Germinal center (tissue), 1 donor: Measurements from ENCODE around the gene IRAG1.

Experiments used
- DNase-seq: peaks from one replicate; pipeline ENCODE4 v3.0.0; 2012; ENCODE audit warnings: mixed read lengths, low spot score

Gene IRAG1

GRCh38 chr11:10666556-10667520, 26.7 kb downstream of the IRAG1 start:
- DNase-seq: no peak

GRCh38 chr11:10664496-10664895, 29.1 kb downstream of the IRAG1 start:
- no peak for DNase-seq

- no peak for DNase-seq
These were observed 29.6 kb downstream of the IRAG1 start for GRCh38 chr11:10663990-10664389.

GRCh38 chr11:10663365-10663764, 30.2 kb downstream of the IRAG1 start:
- no peak for DNase-seq

- DNase-seq: no peak
These were observed 33.2 kb downstream of the IRAG1 start for GRCh38 chr11:10660323-10660722.

GRCh38 chr11:10659339-10660216, 34.0 kb downstream of the IRAG1 start:
- no peak for DNase-seq

- DNase-seq: no peak
These were observed 34.8 kb downstream of the IRAG1 start for GRCh38 chr11:10658621-10659338.

- no peak for DNase-seq
These were observed 36.0 kb downstream of the IRAG1 start for GRCh38 chr11:10657308-10658271.

- DNase-seq: no peak
These were observed 37.5 kb downstream of the IRAG1 start for GRCh38 chr11:10655943-10656576.

- DNase-seq: no peak
These were observed 38.3 kb downstream of the IRAG1 start for GRCh38 chr11:10655227-10655626.

- DNase-seq: no peak
These were observed 38.8 kb downstream of the IRAG1 start for GRCh38 chr11:10654811-10655150.

GRCh38 chr11:10653946-10654810, 39.4 kb downstream of the IRAG1 start:
- peak; percentile 66 for DNase-seq

GRCh38 chr11:10653261-10653660, 40.3 kb downstream of the IRAG1 start:
- no peak for DNase-seq

- DNase-seq: no peak
These were observed 41.7 kb downstream of the IRAG1 start for GRCh38 chr11:10651656-10652361.

GRCh38 chr11:10650630-10651029, 42.9 kb downstream of the IRAG1 start:
- no peak for DNase-seq

GRCh38 chr11:10650166-10650565, 43.4 kb downstream of the IRAG1 start:
- DNase-seq: no peak

GRCh38 chr11:10648871-10649270, 44.7 kb downstream of the IRAG1 start:
- DNase-seq: no peak

- no peak for DNase-seq
These were observed 46.7 kb downstream of the IRAG1 start for GRCh38 chr11:10646681-10647355.
